ENCODE measurements around the gene NEK11. TPM values are rescaled to one million over a fixed set of nuclear protein-coding genes. Genes with fewer than 3 reads are reported as not detected.

The NEK11 gene
- total and polyA plus RNA-seq, 11 donors = 0.38 to 4.3 (median 2.1) TPM

DNA sequence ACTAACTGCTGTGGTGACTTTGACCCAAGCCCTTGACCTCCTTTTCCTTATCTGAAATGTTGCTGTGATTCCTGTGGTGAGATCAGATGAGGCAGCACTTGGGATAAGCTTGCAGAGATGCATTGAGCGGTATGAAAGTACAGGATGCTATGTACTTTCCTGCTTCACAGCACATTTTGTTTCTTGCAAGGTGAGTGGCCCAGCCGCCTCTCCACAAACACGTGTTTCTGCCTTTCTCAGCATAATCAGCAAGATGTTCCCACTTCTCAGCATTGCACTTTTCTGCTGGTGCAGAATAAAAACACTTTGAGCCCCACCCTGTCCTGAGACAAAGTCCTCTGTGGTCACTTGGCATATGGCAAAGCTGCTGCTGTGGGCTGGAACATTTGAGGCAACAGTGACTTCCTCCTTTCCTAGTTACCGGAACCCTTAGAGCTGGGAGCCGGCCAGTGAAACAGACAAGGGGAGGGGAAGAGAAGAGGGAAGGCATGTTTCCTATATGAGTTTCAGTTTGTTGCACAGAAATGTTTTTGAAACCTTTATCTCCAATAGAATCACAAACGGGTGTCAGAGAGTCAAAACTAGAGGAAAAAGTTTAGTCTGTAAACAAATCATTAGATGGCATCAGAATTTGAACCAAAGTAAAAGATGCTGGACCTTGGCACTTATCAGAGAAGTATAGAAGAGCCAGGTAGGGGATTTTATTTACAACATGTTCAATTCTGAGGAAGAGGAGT lies 359.9 kb downstream of the NEK11 start:
- DNase-seq (peak; percentile 63 to 83 (median 77)), ATAC-seq (peak; percentile 60 to 77 (median 71))
- Histone ChIP-seq H3K4me1 (peaks cover 4 to 79% (median 34%) of the 10 kb centered on the region in 12 donors), H3K27me3 (no peaks in the 10 kb centered on the region), H3K4me3 (peak overlapping the region in 1 of 12 donors; percentile 2), H3K27ac (peak overlapping the region; percentile 20 to 89 (median 50)), H3K36me3 (peaks cover 0 to 24% (median 12%) of the 10 kb centered on the region in 9 donors), H3K9me3 (no peaks in the 10 kb centered on the region)
- TF ChIP-seq POLR2A (IDR thresholded peaks at IDR 0.05) = no peak
- TF ChIP-seq, protein P1, sequence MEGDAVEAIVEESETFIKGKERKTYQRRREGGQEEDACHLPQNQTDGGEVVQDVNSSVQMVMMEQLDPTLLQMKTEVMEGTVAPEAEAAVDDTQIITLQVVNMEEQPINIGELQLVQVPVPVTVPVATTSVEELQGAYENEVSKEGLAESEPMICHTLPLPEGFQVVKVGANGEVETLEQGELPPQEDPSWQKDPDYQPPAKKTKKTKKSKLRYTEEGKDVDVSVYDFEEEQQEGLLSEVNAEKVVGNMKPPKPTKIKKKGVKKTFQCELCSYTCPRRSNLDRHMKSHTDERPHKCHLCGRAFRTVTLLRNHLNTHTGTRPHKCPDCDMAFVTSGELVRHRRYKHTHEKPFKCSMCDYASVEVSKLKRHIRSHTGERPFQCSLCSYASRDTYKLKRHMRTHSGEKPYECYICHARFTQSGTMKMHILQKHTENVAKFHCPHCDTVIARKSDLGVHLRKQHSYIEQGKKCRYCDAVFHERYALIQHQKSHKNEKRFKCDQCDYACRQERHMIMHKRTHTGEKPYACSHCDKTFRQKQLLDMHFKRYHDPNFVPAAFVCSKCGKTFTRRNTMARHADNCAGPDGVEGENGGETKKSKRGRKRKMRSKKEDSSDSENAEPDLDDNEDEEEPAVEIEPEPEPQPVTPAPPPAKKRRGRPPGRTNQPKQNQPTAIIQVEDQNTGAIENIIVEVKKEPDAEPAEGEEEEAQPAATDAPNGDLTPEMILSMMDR (IDR thresholded peaks at IDR 0.05) = no peak
- intact Hi-C loops (cut with DNase I) = loop anchor here in 5 of 10 donors (10.0 kb wide), 4 partner anchors 118 to 362 kb away; partner anchors contain the start of genes MRPL3 (in 3 of the 5), ASTE1 (in 1 of the 5) and NEK11 (in 1 of the 5)
- 29 to 39% (median 34%) methylated on average over 6 of the region's 6 CpGs for WGBS, 4 donors

DNA sequence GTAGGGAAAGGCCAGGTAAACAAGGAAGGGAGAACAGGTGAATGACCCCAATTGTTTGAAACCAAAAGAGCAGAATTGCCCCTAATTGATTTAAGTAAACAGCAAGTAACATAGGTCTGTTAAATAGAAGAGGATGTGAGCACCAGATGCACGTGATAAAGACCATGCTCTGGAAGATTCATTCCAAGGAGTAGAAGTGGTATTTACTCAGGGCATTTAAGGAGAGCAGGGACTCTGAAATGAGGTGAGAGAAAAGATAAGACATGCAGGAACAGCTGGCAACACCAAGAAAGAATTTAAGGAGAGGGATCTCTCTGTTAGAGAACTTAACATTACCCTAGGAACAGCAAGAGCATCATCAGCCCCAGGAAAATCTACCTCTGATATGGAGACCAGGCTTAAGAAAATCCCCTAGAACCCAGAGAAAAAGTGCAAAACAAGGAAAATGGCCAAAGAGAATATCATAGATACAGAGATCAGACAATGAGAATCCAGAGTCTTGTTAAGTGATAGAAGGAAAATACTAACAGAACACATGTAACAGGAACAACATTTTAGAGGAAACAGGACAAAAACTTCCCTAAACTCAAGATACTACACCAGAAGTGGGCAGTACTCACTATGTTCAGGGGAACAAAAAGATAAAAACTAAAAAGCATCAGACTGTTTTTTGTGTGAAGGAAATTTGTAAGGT lies 361.3 kb downstream of the NEK11 start:
- ATAC-seq = no peak
- WGBS, 4 donors = 51 to 64% (median 56%) methylated on average over 1 of the region's 1 CpG
- intact Hi-C loops (cut with DNase I) = loop anchor here in 5 of 10 donors (10.0 kb wide), 4 partner anchors 117 to 363 kb away; partner anchors contain the start of genes MRPL3 (in 3 of the 5), ASTE1 (in 1 of the 5) and NEK11 (in 1 of the 5)

DNA sequence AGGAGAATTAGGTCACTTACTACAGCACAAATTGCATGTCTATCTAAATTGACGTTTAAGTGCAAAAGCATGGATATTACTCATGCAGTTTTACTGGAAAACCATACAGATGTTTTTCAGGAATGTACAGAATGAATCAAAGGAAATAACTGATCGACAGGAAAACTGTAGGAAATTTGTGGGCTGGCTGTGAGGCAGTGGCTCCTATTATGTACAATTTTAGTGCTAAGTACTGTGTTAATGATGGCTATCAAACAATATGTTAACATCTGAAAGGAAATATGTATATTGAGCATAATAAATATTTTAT lies 361.8 kb downstream of the NEK11 start:
- peaks cover 0 to 64% (median 24%) of the 10 kb centered on the region in 12 donors for H3K4me1 ChIP-seq
- H3K27ac ChIP-seq = peak overlapping the region in 1 of 12 donors; percentile 89

More for the DNA sequence above, 361.3 kb downstream of the NEK11 start:
- Histone ChIP-seq H3K4me1 (peaks cover 0 to 69% (median 25%) of the 10 kb centered on the region in 12 donors), H3K9me3 (no peaks in the 10 kb centered on the region), H3K36me3 (peaks cover 0 to 24% (median 12%) of the 10 kb centered on the region in 9 donors), H3K27ac (peak overlapping the region in 10 of 12 donors; percentile 13 to 89 (median 50)), H3K27me3 (no peaks in the 10 kb centered on the region), H3K4me3 (no peak overlapping the region)
- TF ChIP-seq POLR2A (IDR thresholded peaks at IDR 0.05) = no peak
- TF ChIP-seq, protein P1 (IDR thresholded peaks at IDR 0.05) = no peak
- DNase-seq = no peak

More for the DNA sequence above, 361.8 kb downstream of the NEK11 start:
- no peaks in the 10 kb centered on the region for H3K9me3 ChIP-seq
- intact Hi-C loops (cut with DNase I) = loop anchor here in 5 of 10 donors (10.0 kb wide), 4 partner anchors 116 to 364 kb away; partner anchors contain the start of genes MRPL3 (in 3 of the 5), ASTE1 (in 1 of the 5) and NEK11 (in 1 of the 5)
- WGBS, 4 donors = 41 to 53% (median 48%) methylated on average over 2 of the region's 2 CpGs
- H3K4me3 ChIP-seq = no peak overlapping the region
- no peak for ATAC-seq
- H3K27me3 ChIP-seq = no peaks in the 10 kb centered on the region
- no peak for DNase-seq
- no peak for TF ChIP-seq POLR2A (IDR thresholded peaks at IDR 0.05)
- TF ChIP-seq, protein P1 (IDR thresholded peaks at IDR 0.05) = no peak
- peaks cover 0 to 19% (median 7%) of the 10 kb centered on the region in 9 donors for H3K36me3 ChIP-seq
